Measurements from ENCODE around the gene ADAMTS18. TPM values are rescaled to one million over a fixed set of nuclear protein-coding genes. Genes with fewer than 3 reads are reported as not detected.
A peak's percentile ranks its signal among the peaks of the same experiment; 100 is the strongest.
"Not testable (repeated sequence)": the region's sequence is repeated elsewhere in the genome, so short reads cannot be mapped to it uniquely, and the experiment has no call there.

The ADAMTS18 gene
- total RNA-seq, 1 donor from 2014 or later: not detected

- TF ChIP-seq, protein P1, sequence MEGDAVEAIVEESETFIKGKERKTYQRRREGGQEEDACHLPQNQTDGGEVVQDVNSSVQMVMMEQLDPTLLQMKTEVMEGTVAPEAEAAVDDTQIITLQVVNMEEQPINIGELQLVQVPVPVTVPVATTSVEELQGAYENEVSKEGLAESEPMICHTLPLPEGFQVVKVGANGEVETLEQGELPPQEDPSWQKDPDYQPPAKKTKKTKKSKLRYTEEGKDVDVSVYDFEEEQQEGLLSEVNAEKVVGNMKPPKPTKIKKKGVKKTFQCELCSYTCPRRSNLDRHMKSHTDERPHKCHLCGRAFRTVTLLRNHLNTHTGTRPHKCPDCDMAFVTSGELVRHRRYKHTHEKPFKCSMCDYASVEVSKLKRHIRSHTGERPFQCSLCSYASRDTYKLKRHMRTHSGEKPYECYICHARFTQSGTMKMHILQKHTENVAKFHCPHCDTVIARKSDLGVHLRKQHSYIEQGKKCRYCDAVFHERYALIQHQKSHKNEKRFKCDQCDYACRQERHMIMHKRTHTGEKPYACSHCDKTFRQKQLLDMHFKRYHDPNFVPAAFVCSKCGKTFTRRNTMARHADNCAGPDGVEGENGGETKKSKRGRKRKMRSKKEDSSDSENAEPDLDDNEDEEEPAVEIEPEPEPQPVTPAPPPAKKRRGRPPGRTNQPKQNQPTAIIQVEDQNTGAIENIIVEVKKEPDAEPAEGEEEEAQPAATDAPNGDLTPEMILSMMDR (IDR thresholded peaks at IDR 0.05; ENCODE audit: insufficient read depth, low read length, severe bottlenecking): no peak
- DNase-seq (ENCODE audit: low read depth): peak; percentile 42
- no peaks in the 10 kb centered on the region for H3K27me3 ChIP-seq (ENCODE audit: control insufficient read depth, insufficient read depth, low read length)
- H3K36me3 ChIP-seq (ENCODE audit: control insufficient read depth, insufficient read depth, low read length): no peaks in the 10 kb centered on the region
- no peak for FAIRE-seq
- H3K4me3 ChIP-seq (ENCODE audit: low read depth, low read length): no peak overlapping the region
Measured at GRCh38 chr16:77295896-77296295, 138.9 kb downstream of the ADAMTS18 start.

GRCh38 chr16:77290451-77291115, 144.3 kb downstream of the ADAMTS18 start:
- FAIRE-seq (no peak), DNase-seq (ENCODE audit: low read depth) (peak; percentile 79)
- Histone ChIP-seq H3K4me3 (ENCODE audit: low read depth, low read length) (no peak overlapping the region), H3K36me3 (ENCODE audit: control insufficient read depth, insufficient read depth, low read length) (no peaks in the 10 kb centered on the region), H3K27me3 (ENCODE audit: control insufficient read depth, insufficient read depth, low read length) (no peaks in the 10 kb centered on the region)
- TF ChIP-seq, protein P1 (IDR thresholded peaks at IDR 0.05; ENCODE audit: insufficient read depth, low read length, severe bottlenecking): no peak

GRCh38 chr16:77289331-77289809, 145.5 kb downstream of the ADAMTS18 start:
- no peak for FAIRE-seq
- no peaks in the 10 kb centered on the region for H3K36me3 ChIP-seq (ENCODE audit: control insufficient read depth, insufficient read depth, low read length)
- no peak overlapping the region for H3K4me3 ChIP-seq (ENCODE audit: low read depth, low read length)
- TF ChIP-seq, protein P1 (IDR thresholded peaks at IDR 0.05; ENCODE audit: insufficient read depth, low read length, severe bottlenecking): no peak
- no peaks in the 10 kb centered on the region for H3K27me3 ChIP-seq (ENCODE audit: control insufficient read depth, insufficient read depth, low read length)
- peak; percentile 72 for DNase-seq (ENCODE audit: low read depth)

- no peaks in the 10 kb centered on the region for H3K36me3 ChIP-seq (ENCODE audit: control insufficient read depth, insufficient read depth, low read length)
- no peak overlapping the region for H3K4me3 ChIP-seq (ENCODE audit: low read depth, low read length)
- DNase-seq (ENCODE audit: low read depth) (peak; percentile 96), FAIRE-seq (no peak)
- H3K27me3 ChIP-seq (ENCODE audit: control insufficient read depth, insufficient read depth, low read length): no peaks in the 10 kb centered on the region
- TF ChIP-seq, protein P1 (IDR thresholded peaks at IDR 0.05; ENCODE audit: insufficient read depth, low read length, severe bottlenecking): no peak
Measured at GRCh38 chr16:77288222-77288621, 146.6 kb downstream of the ADAMTS18 start.

DNA sequence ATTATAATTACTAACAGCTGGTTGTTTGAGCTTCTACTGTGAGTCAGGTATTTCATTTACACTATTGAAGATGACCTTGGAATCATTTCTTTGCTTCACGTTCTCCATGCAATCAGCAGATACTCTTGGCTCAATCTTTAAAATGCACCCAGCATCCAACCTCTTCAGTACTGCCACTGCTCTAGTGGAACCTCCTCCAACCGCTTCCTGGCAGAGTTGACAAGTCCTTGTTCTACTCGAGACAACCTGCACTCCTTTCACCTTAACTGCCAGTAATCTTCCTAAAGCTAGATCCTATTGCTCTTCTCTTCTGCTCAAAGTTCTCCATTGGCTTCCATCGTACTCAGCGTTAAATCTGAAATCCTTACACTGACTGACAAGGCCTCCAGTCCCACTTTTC, 149.2 kb downstream of the ADAMTS18 start:
- H3K36me3 ChIP-seq (ENCODE audit: control insufficient read depth, insufficient read depth, low read length): no peaks in the 10 kb centered on the region
- FAIRE-seq (no peak), DNase-seq (ENCODE audit: low read depth) (no peak)
- H3K27me3 ChIP-seq (ENCODE audit: control insufficient read depth, insufficient read depth, low read length): no peaks in the 10 kb centered on the region
- no peak overlapping the region for H3K4me3 ChIP-seq (ENCODE audit: low read depth, low read length)
- TF ChIP-seq, protein P1 (IDR thresholded peaks at IDR 0.05; ENCODE audit: insufficient read depth, low read length, severe bottlenecking): no peak

- FAIRE-seq: no peak
- no peaks in the 10 kb centered on the region for H3K36me3 ChIP-seq (ENCODE audit: control insufficient read depth, insufficient read depth, low read length)
- H3K27me3 ChIP-seq (ENCODE audit: control insufficient read depth, insufficient read depth, low read length): no peaks in the 10 kb centered on the region
- H3K4me3 ChIP-seq (ENCODE audit: low read depth, low read length): no peak overlapping the region
- no peak for DNase-seq (ENCODE audit: low read depth)
- TF ChIP-seq, protein P1 (IDR thresholded peaks at IDR 0.05; ENCODE audit: insufficient read depth, low read length, severe bottlenecking): no peak
Measured at GRCh38 chr16:77282345-77282744, 152.5 kb downstream of the ADAMTS18 start.

DNA sequence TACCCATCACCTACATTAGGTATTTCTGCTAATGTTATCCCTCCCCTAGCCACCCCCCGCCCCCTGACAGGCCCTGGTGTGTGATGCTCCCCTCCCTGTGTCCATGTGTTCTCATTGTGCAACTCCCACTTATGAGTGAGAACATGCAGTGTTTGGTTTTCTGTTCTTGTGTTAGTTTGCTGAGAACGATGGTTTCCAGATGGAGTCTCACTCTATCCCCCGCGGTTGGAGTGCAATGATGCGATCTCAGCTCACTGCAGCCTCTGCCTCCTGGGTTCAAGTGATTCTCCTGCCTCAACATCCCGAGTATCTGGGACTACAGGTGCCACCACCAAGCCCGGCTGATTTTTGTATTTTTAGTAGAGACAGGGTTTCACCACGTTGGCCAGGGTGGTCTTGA, 155.5 kb downstream of the ADAMTS18 start:
- not testable (repeated sequence) for H3K27me3 ChIP-seq (ENCODE audit: control insufficient read depth, insufficient read depth, low read length); DNase-seq (ENCODE audit: low read depth); H3K4me3 ChIP-seq (ENCODE audit: low read depth, low read length); H3K36me3 ChIP-seq (ENCODE audit: control insufficient read depth, insufficient read depth, low read length); FAIRE-seq
